Measurements from ENCODE around the gene HOXD12. TPM values are rescaled to one million over a fixed set of nuclear protein-coding genes. Genes with fewer than 3 reads are reported as not detected.

HOXD12 gene
- total RNA-seq, 1 experiment from 2014 or later: 2.2 TPM

GRCh38 chr2:176130957-176131847, 31.6 kb downstream of the HOXD12 start:
- no peak for DNase-seq (ENCODE audit: low spot score)

GRCh38 chr2:176131848-176132158, 32.2 kb downstream of the HOXD12 start:
- DNase-seq (ENCODE audit: low spot score): no peak

GRCh38 chr2:176132205-176133171, 32.9 kb downstream of the HOXD12 start:
- DNase-seq (ENCODE audit: low spot score): no peak

GRCh38 chr2:176133389-176133788, 33.8 kb downstream of the HOXD12 start:
- no peak for DNase-seq (ENCODE audit: low spot score)

GRCh38 chr2:176134035-176134434, 34.4 kb downstream of the HOXD12 start:
- no peak for DNase-seq (ENCODE audit: low spot score)

GRCh38 chr2:176135035-176135440, 35.4 kb downstream of the HOXD12 start:
- no peak for DNase-seq (ENCODE audit: low spot score)

- no peak for DNase-seq (ENCODE audit: low spot score)
Observed at GRCh38 chr2:176136374-176137251, 37.0 kb downstream of the HOXD12 start.

GRCh38 chr2:176137252-176137580, 37.6 kb downstream of the HOXD12 start:
- DNase-seq (ENCODE audit: low spot score): no peak

GRCh38 chr2:176137906-176138305, 38.3 kb downstream of the HOXD12 start:
- DNase-seq (ENCODE audit: low spot score): no peak

GRCh38 chr2:176138526-176138922, 38.9 kb downstream of the HOXD12 start:
- no peak for DNase-seq (ENCODE audit: low spot score)

- no peak for DNase-seq (ENCODE audit: low spot score)
Observed at GRCh38 chr2:176138923-176139660, 39.5 kb downstream of the HOXD12 start.

- no peak for DNase-seq (ENCODE audit: low spot score)
Observed at GRCh38 chr2:176139661-176140512, 40.3 kb downstream of the HOXD12 start.

- peak; percentile 81 for DNase-seq (ENCODE audit: low spot score)
Observed at GRCh38 chr2:176140513-176141317, 41.1 kb downstream of the HOXD12 start.

- DNase-seq (ENCODE audit: low spot score): no peak
Observed at GRCh38 chr2:176142281-176142680, 42.7 kb downstream of the HOXD12 start.

- no peak for DNase-seq (ENCODE audit: low spot score)
Observed at GRCh38 chr2:176145085-176145969, 45.7 kb downstream of the HOXD12 start.

GRCh38 chr2:176146101-176146500, 46.5 kb downstream of the HOXD12 start:
- no peak for DNase-seq (ENCODE audit: low spot score)

- no peak for DNase-seq (ENCODE audit: low spot score)
Observed at GRCh38 chr2:176146645-176147044, 47.0 kb downstream of the HOXD12 start.

- no peak for DNase-seq (ENCODE audit: low spot score)
Observed at GRCh38 chr2:176147210-176147799, 47.7 kb downstream of the HOXD12 start.
